Left hindlimb (tissue), 1 donor: ENCODE measurements around the gene FGF2.
"Not testable (repeated sequence)": the region's sequence is repeated elsewhere in the genome, so short reads cannot be mapped to it uniquely, and the experiment has no call there.

Source experiments
- DNase-seq: peaks from one replicate; pipeline ENCODE4 v3.0.0-alpha.2; 2018

Gene FGF2

GRCh38 chr4:122851568-122851967 lies 24.9 kb downstream of the FGF2 start:
- no peak for DNase-seq

GRCh38 chr4:122854447-122855352 lies 28.1 kb downstream of the FGF2 start:
- peak; percentile 91 for DNase-seq

- DNase-seq: no peak
Observed at GRCh38 chr4:122855353-122855890, 28.8 kb downstream of the FGF2 start.

GRCh38 chr4:122857160-122857559 lies 30.5 kb downstream of the FGF2 start:
- DNase-seq: no peak

GRCh38 chr4:122858705-122859104 lies 32.1 kb downstream of the FGF2 start:
- DNase-seq: no peak

GRCh38 chr4:122861172-122861943 lies 34.7 kb downstream of the FGF2 start:
- peak; percentile 59 for DNase-seq

- DNase-seq: no peak
Observed at GRCh38 chr4:122863639-122864038, 37.0 kb downstream of the FGF2 start.

- DNase-seq: no peak
Observed at GRCh38 chr4:122865425-122865824, 38.8 kb downstream of the FGF2 start.

GRCh38 chr4:122868235-122868634 lies 41.6 kb downstream of the FGF2 start:
- DNase-seq: not testable (repeated sequence)

GRCh38 chr4:122873146-122873545 lies 46.5 kb downstream of the FGF2 start:
- DNase-seq: no peak

GRCh38 chr4:122873821-122874593 lies 47.4 kb downstream of the FGF2 start:
- DNase-seq: no peak

- no peak for DNase-seq
Observed at GRCh38 chr4:122875949-122876348, 49.3 kb downstream of the FGF2 start.

GRCh38 chr4:122876456-122876855 lies 49.8 kb downstream of the FGF2 start:
- DNase-seq: no peak

GRCh38 chr4:122879001-122879400 lies 52.4 kb downstream of the FGF2 start:
- DNase-seq: no peak

- DNase-seq: no peak
Observed at GRCh38 chr4:122882857-122883735, 56.5 kb downstream of the FGF2 start.

- DNase-seq: no peak
Observed at GRCh38 chr4:122884499-122884898, 57.9 kb downstream of the FGF2 start.

GRCh38 chr4:122889726-122890125 lies 63.1 kb downstream of the FGF2 start:
- no peak for DNase-seq

GRCh38 chr4:122890147-122890795 lies 63.6 kb downstream of the FGF2 start:
- no peak for DNase-seq

GRCh38 chr4:122894827-122895226 lies 68.2 kb downstream of the FGF2 start:
- DNase-seq: no peak

GRCh38 chr4:122895336-122895995 lies 68.8 kb downstream of the FGF2 start:
- DNase-seq: no peak

GRCh38 chr4:122896270-122896669 lies 69.6 kb downstream of the FGF2 start:
- no peak for DNase-seq
